ENCODE data around the gene IL36G. TPM values are rescaled to one million over a fixed set of nuclear protein-coding genes. Genes with fewer than 3 reads are reported as not detected.
"Not testable (repeated sequence)": the region's sequence is repeated elsewhere in the genome, so short reads cannot be mapped to it uniquely, and the experiment has no call there.

IL36G gene
- not detected in 2 replicates for total RNA-seq (2014; rRNA removed; shearing (Covaris generic))
- not detected in 2 replicates for polyA plus RNA-seq (2015; cell fraction: cytosol; rRNA removed)
- not detected in 2 replicates for polyA plus RNA-seq (2015; cell fraction: nucleus; rRNA removed)

GRCh38 chr2:112977559-112978056 lies at the start of gene IL36G:
Gene IL36G, plus strand, starts transcription at chr2:112978006. Its CDS starts 633 bp downstream, at chr2:112978639.
- DNase-seq (ENCODE audit: low read depth, low spot score) = no peak
- in situ Hi-C loops (cut with HindIII; ENCODE audit: low pct_unique_long_range_greater_than_20kb, low sequenced_read_pairs) = no loop called here

- DNase-seq (ENCODE audit: low read depth, low spot score) = no peak
- in situ Hi-C loops (cut with HindIII; ENCODE audit: low pct_unique_long_range_greater_than_20kb, low sequenced_read_pairs) = no loop called here
Observed at GRCh38 chr2:112933261-112933660, 44.5 kb upstream of the IL36G start.

- in situ Hi-C loops (cut with HindIII; ENCODE audit: low pct_unique_long_range_greater_than_20kb, low sequenced_read_pairs); DNase-seq (ENCODE audit: low read depth, low spot score): not testable (repeated sequence)
Observed at GRCh38 chr2:112934117-112934516, 43.7 kb upstream of the IL36G start.

DNA sequence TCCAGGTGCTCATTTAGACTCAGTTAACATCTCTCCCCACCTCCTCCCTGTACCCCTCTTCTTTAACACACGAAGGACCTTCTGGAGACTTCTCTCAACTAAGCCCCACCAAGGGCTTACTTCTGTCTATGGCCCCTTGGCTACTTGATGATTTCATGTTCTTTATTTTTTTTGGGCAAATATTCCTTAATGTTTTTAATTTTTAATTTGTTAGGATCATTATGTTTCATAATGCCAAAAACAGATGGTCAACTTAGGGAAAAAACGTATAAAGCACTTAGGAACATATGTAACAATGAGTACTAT lies 40.9 kb upstream of the IL36G start:
- DNase-seq (ENCODE audit: low read depth, low spot score) = no peak
- in situ Hi-C loops (cut with HindIII; ENCODE audit: low pct_unique_long_range_greater_than_20kb, low sequenced_read_pairs) = no loop called here

GRCh38 chr2:112938904-112939303 lies 38.9 kb upstream of the IL36G start:
- no peak for DNase-seq (ENCODE audit: low read depth, low spot score)
- in situ Hi-C loops (cut with HindIII; ENCODE audit: low pct_unique_long_range_greater_than_20kb, low sequenced_read_pairs) = no loop called here

- DNase-seq (ENCODE audit: low read depth, low spot score) = no peak
- in situ Hi-C loops (cut with HindIII; ENCODE audit: low pct_unique_long_range_greater_than_20kb, low sequenced_read_pairs) = no loop called here
Observed at GRCh38 chr2:112939425-112939824, 38.4 kb upstream of the IL36G start.

- DNase-seq (ENCODE audit: low read depth, low spot score) = no peak
- in situ Hi-C loops (cut with HindIII; ENCODE audit: low pct_unique_long_range_greater_than_20kb, low sequenced_read_pairs) = no loop called here
Observed at GRCh38 chr2:112940859-112941625, 36.8 kb upstream of the IL36G start.

DNA sequence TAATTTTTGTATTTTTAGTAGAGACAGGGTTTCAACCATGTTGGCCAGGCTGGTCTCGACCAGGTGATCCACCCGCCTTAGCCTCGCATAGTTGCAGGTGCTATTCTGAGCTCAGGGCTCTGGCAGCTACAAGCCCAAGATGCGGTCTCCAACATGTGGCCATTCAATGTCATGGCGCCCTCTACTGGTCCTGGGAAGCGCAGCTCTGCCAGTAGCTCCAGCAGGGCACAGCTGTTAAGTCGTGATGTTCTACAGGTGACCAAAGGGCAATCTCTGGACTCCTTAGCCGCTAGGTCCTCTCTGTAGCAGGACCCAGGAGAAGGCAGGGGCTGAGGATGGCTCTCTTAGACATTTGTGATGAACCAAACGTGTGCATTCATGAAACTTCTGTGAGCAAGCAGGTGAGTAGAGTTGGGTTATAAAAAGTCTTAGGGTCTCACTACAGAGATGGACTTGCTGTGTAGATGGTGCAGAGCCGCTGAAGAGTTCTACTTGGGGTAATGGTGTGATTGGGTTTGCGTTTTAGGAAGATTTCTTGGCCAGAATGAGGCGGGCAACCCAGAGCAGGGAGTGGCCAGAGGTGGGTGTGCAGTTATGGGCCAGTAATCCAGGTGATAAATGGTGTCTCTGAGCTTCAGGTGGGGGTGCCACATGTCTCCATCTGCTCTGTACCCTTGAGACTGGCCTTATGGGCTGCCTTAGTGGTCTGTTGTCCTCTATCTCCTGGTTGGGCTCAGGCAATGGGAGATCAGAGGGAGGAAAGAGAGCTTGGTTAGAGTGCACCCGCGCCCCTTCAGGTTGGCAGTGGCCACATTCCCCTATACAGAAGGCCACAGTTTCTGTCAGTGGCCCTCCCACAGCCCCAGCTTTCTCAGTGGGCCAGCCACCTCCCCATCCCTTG lies 35.8 kb upstream of the IL36G start:
- DNase-seq (ENCODE audit: low read depth, low spot score) = peak; percentile 82
- in situ Hi-C loops (cut with HindIII; ENCODE audit: low pct_unique_long_range_greater_than_20kb, low sequenced_read_pairs) = no loop called here

DNA sequence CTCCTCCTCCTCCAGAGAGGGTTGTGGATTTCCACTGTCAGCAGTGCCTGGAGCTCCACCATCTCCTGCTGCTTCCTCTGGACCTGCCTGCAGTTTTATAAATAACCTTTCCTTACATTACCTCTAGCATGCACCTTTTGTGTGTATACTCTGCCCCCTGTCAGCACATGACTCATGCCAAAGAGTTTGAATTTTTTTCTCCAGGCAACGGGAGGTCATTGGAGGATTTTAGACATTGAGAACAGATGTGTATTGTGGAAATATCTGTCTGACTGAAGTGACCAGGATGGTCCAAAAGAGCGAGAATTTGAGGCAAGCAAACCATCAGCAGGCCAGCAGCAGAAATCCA lies 35.2 kb upstream of the IL36G start:
- in situ Hi-C loops (cut with HindIII; ENCODE audit: low pct_unique_long_range_greater_than_20kb, low sequenced_read_pairs) = no loop called here
- DNase-seq (ENCODE audit: low read depth, low spot score) = no peak

GRCh38 chr2:112944971-112945370 lies 32.8 kb upstream of the IL36G start:
- DNase-seq (ENCODE audit: low read depth, low spot score) = no peak
- in situ Hi-C loops (cut with HindIII; ENCODE audit: low pct_unique_long_range_greater_than_20kb, low sequenced_read_pairs) = no loop called here

DNA sequence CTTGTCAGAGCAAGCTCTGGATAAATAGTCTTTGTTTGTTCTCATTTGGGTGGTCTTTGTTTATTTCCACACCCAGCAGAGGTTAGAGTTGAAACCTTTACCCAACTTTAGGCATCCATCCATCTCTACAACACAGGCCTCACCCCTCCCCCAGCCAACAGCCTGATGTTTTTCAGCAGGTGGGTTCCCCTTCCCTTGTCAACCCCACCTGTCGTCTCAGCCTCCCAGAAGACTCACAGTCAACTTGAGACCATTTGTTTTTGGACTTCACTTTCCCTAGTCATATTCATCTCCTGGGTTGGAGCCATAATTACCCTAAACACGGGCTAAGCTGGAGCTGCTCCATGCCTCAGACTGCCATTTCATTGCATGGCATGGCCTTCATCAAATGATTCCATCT lies 31.7 kb upstream of the IL36G start:
- no peak for DNase-seq (ENCODE audit: low read depth, low spot score)
- in situ Hi-C loops (cut with HindIII; ENCODE audit: low pct_unique_long_range_greater_than_20kb, low sequenced_read_pairs) = no loop called here

DNA sequence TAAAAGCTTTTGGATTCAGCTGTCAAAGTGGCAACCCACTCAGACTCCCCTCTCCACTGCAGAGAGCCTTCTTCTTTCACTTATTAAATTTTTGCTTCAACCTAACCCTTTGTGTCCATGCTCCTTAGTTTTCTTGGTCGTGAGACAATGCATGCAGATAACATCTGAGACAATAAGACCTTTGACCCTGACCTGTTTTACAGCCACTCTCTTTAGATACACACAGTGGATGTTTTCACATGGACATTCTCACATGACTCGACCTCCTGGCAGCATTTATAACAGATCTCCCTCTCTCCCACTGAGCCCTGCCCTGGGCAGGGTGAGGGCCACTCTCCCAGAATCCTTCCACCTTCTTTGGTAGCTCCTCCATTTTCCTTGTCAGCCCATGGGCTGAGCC lies 30.4 kb upstream of the IL36G start:
- in situ Hi-C loops (cut with HindIII; ENCODE audit: low pct_unique_long_range_greater_than_20kb, low sequenced_read_pairs) = no loop called here
- DNase-seq (ENCODE audit: low read depth, low spot score) = peak; percentile 16

DNA sequence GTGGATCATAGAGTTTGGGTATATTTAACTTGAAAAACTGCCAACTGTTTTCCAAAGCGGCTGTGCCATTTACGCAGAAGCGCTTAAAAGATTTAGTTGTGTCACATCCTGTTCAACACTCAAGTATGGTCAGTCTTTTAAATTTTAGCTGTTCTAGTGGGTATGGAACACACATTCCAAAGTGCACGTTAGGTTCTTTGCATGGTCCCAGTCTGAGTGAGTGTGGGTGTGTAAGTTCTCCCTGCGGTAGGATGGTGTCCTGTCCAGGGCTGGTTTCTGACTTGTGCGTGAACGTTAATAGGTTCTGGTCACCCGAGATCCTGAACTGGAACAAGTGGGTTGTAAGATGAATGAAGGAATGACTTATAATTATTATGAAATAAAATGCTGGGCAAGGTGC lies 28.4 kb upstream of the IL36G start:
- in situ Hi-C loops (cut with HindIII; ENCODE audit: low pct_unique_long_range_greater_than_20kb, low sequenced_read_pairs) = no loop called here
- DNase-seq (ENCODE audit: low read depth, low spot score) = no peak

DNA sequence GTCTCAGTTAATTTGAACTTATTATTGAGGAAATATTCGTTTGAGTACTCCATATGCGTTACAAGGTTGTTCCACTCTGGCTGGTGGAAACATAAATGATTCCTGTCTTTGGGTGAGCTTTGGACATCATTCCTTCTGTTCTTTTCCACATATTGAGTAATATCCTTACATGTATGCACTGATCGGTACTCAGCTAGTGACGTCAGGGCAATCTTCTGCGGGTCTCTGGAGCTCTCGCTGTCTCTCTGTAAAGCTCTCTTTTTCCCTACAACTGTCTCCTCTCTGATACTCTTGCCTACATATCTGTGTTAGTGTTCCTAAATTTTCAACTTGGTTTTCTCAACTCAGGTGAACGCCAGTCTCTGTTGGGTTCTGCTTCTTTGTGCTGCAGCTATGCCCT lies 23.4 kb upstream of the IL36G start:
- no peak for DNase-seq (ENCODE audit: low read depth, low spot score)
- in situ Hi-C loops (cut with HindIII; ENCODE audit: low pct_unique_long_range_greater_than_20kb, low sequenced_read_pairs) = no loop called here

- in situ Hi-C loops (cut with HindIII; ENCODE audit: low pct_unique_long_range_greater_than_20kb, low sequenced_read_pairs) = no loop called here
- no peak for DNase-seq (ENCODE audit: low read depth, low spot score)
Observed at GRCh38 chr2:112957511-112957910, 20.3 kb upstream of the IL36G start.

GRCh38 chr2:112958428-112959108 lies 19.2 kb upstream of the IL36G start:
- in situ Hi-C loops (cut with HindIII; ENCODE audit: low pct_unique_long_range_greater_than_20kb, low sequenced_read_pairs) = no loop called here

GRCh38 chr2:112959109-112959812 lies 18.5 kb upstream of the IL36G start:
- in situ Hi-C loops (cut with HindIII; ENCODE audit: low pct_unique_long_range_greater_than_20kb, low sequenced_read_pairs) = no loop called here
- DNase-seq (ENCODE audit: low read depth, low spot score) = peak; percentile 5

More at GRCh38 chr2:112958428-112959108, 19.2 kb upstream of the IL36G start:
- peak; percentile 77 for DNase-seq (ENCODE audit: low read depth, low spot score)

Measured in SK-MEL-5 (cell line).